ENCODE measurements around the gene SNAPC2. TPM values are rescaled to one million over a fixed set of nuclear protein-coding genes. Genes with fewer than 3 reads are reported as not detected.
A peak's percentile ranks its signal among the peaks of the same experiment; 100 is the strongest.

The SNAPC2 gene
- total RNA-seq, 1 donor: 18.5 TPM

- Histone ChIP-seq H3K4me3 (ENCODE audit: insufficient read depth, low read length) (no peak overlapping the region), H3K27me3 (ENCODE audit: insufficient read depth, low read length) (peaks cover 5% of the 10 kb centered on the region), H3K4me1 (ENCODE audit: insufficient read depth, low read length) (no peaks in the 10 kb centered on the region), H3K4me2 (ENCODE audit: insufficient read depth, low read length) (no peak overlapping the region), H2AFZ (ENCODE audit: low read length) (no peak overlapping the region), H3K9me3 (ENCODE audit: low read depth, low read length) (no peaks in the 10 kb centered on the region), H3K36me3 (ENCODE audit: insufficient read depth, low read length) (peaks cover 14% of the 10 kb centered on the region), H3K27ac (ENCODE audit: low read depth, low read length) (no peak overlapping the region), H3K79me2 (ENCODE audit: insufficient read depth, low read length) (peaks cover 27% of the 10 kb centered on the region), H4K20me1 (ENCODE audit: insufficient read depth, low read length) (peaks cover 25% of the 10 kb centered on the region)
- no peak for TF ChIP-seq CTCF (IDR thresholded peaks at IDR 0.05; ENCODE audit: extremely low read depth, low read depth, low read length)
- DNase-seq (ENCODE audit: insufficient read length, low spot score, missing footprints): peak; percentile 74
Observed at GRCh38 chr19:7910321-7911161, 9.6 kb upstream of the SNAPC2 start.

GRCh38 chr19:7911508-7912143 is 8.5 kb upstream of the SNAPC2 start:
- peaks cover 2% of the 10 kb centered on the region for H3K4me1 ChIP-seq (ENCODE audit: insufficient read depth, low read length)
- H3K27me3 ChIP-seq (ENCODE audit: insufficient read depth, low read length): peaks cover 11% of the 10 kb centered on the region
- peak; percentile 79 for DNase-seq (ENCODE audit: insufficient read length, low spot score, missing footprints)
- TF ChIP-seq CTCF (IDR thresholded peaks at IDR 0.05; ENCODE audit: extremely low read depth, low read depth, low read length): no peak
- no peak overlapping the region for H3K4me2 ChIP-seq (ENCODE audit: insufficient read depth, low read length)
- H3K4me3 ChIP-seq (ENCODE audit: insufficient read depth, low read length): no peak overlapping the region
- no peak overlapping the region for H3K27ac ChIP-seq (ENCODE audit: low read depth, low read length)
- H3K79me2 ChIP-seq (ENCODE audit: insufficient read depth, low read length): peaks cover 17% of the 10 kb centered on the region
- no peak overlapping the region for H2AFZ ChIP-seq (ENCODE audit: low read length)
- no peaks in the 10 kb centered on the region for H3K9me3 ChIP-seq (ENCODE audit: low read depth, low read length)
- peaks cover 14% of the 10 kb centered on the region for H3K36me3 ChIP-seq (ENCODE audit: insufficient read depth, low read length)
- peaks cover 16% of the 10 kb centered on the region for H4K20me1 ChIP-seq (ENCODE audit: insufficient read depth, low read length)

GRCh38 chr19:7912144-7912696 is 7.9 kb upstream of the SNAPC2 start:
- Histone ChIP-seq H3K9me3 (ENCODE audit: low read depth, low read length) (no peaks in the 10 kb centered on the region), H3K36me3 (ENCODE audit: insufficient read depth, low read length) (peaks cover 14% of the 10 kb centered on the region), H2AFZ (ENCODE audit: low read length) (no peak overlapping the region), H3K4me3 (ENCODE audit: insufficient read depth, low read length) (no peak overlapping the region), H3K4me1 (ENCODE audit: insufficient read depth, low read length) (peaks cover 3% of the 10 kb centered on the region), H3K27me3 (ENCODE audit: insufficient read depth, low read length) (peaks cover 14% of the 10 kb centered on the region), H3K4me2 (ENCODE audit: insufficient read depth, low read length) (no peak overlapping the region), H3K79me2 (ENCODE audit: insufficient read depth, low read length) (peaks cover 14% of the 10 kb centered on the region), H4K20me1 (ENCODE audit: insufficient read depth, low read length) (peaks cover 13% of the 10 kb centered on the region), H3K27ac (ENCODE audit: low read depth, low read length) (no peak overlapping the region)
- no peak for TF ChIP-seq CTCF (IDR thresholded peaks at IDR 0.05; ENCODE audit: extremely low read depth, low read depth, low read length)
- DNase-seq (ENCODE audit: insufficient read length, low spot score, missing footprints): peak; percentile 77
